GM23338 (cell line): ENCODE data around the gene JMJD1C. TPM values are rescaled to one million over a fixed set of nuclear protein-coding genes. Genes with fewer than 3 reads are reported as not detected.

Experiments
- ATAC-seq: fragments of 200-7000 bp; cut with Tn5 transposase; 3 replicates; pipeline ENCODE4 v1.9.1; 2020
- DNase-seq: peaks from one replicate; pipeline ENCODE4 v3.0.0-alpha.2; 2015; ENCODE audit warnings: low spot score
- H2AFZ ChIP-seq: fragments of 200-600 bp; sonication (generic); 2 replicates; pipeline ENCODE4 v1.8.0; 2016; ENCODE audit warnings: antibody characterized with exemption, mild to moderate bottlenecking, moderate library complexity
- H3F3A ChIP-seq: fragments of 200-600 bp; sonication (generic); replicated peaks from 2 replicates; pipeline ENCODE4 v1.8.0; 2017; ENCODE audit warnings: antibody characterized with exemption, mixed run types, low read depth
- H3K27ac ChIP-seq: fragments of 200-600 bp; sonication (generic); 2 replicates; pipeline ENCODE4 v1.6.1; 2016; ENCODE audit warnings: low read depth
- H3K27me3 ChIP-seq: fragments of 200-600 bp; sonication (generic); 2 replicates; pipeline ENCODE4 v1.8.0; 2016; ENCODE audit warnings: mild to moderate bottlenecking, mixed run types, moderate library complexity; ENCODE audit not compliant: insufficient read depth
- H3K36me3 ChIP-seq: fragments of 200-600 bp; sonication (generic); 2 replicates; pipeline ENCODE4 v1.8.0; 2016; ENCODE audit warnings: mild to moderate bottlenecking; ENCODE audit not compliant: insufficient read depth
- H3K4me1 ChIP-seq: fragments of 200-600 bp; sonication (generic); 2 replicates; pipeline ENCODE4 v1.8.0; 2016; ENCODE audit warnings: mild to moderate bottlenecking, moderate library complexity; ENCODE audit not compliant: insufficient read depth
- H3K4me2 ChIP-seq: fragments of 200-600 bp; sonication (generic); 2 replicates; pipeline ENCODE4 v1.7.1; 2017; ENCODE audit warnings: mixed run types
- H3K4me3 ChIP-seq: fragments of 200-600 bp; sonication (generic); 2 replicates; pipeline ENCODE4 v1.6.1; 2016; ENCODE audit warnings: mixed run types
- H3K79me2 ChIP-seq: fragments of 200-600 bp; sonication (generic); replicated peaks from 2 replicates; pipeline ENCODE4 v1.8.0; 2017; ENCODE audit warnings: mild to moderate bottlenecking; ENCODE audit not compliant: insufficient read depth
- H3K9me2 ChIP-seq: fragments of 200-600 bp; sonication (generic); 2 replicates; pipeline ENCODE4 v1.8.0; 2017; ENCODE audit not compliant: insufficient read depth
- H4K20me1 ChIP-seq: fragments of 200-600 bp; sonication (generic); replicated peaks from 2 replicates; pipeline ENCODE4 v1.8.0; 2017; ENCODE audit warnings: mild to moderate bottlenecking; ENCODE audit not compliant: insufficient read depth
- H3K27ac Mint-ChIP-seq: 2 replicates; pipeline ENCODE4 v1.8.0; 2020; ENCODE audit warnings: inconsistent platforms, mild to moderate bottlenecking, moderate library complexity, mixed read lengths
- H3K27me3 Mint-ChIP-seq: 3 replicates; pipeline ENCODE4 v1.8.0; 2022; ENCODE audit warnings: low read depth, mild to moderate bottlenecking, moderate library complexity, mixed read lengths, inconsistent platforms; ENCODE audit not compliant: insufficient read depth, poor library complexity
- H3K36me3 Mint-ChIP-seq: 3 replicates; pipeline ENCODE4 v1.8.0; 2021; ENCODE audit warnings: low read depth, mild to moderate bottlenecking, inconsistent platforms, moderate library complexity, mixed read lengths
- H3K4me1 Mint-ChIP-seq: 3 replicates; pipeline ENCODE4 v1.8.0; 2020; ENCODE audit warnings: mild to moderate bottlenecking, inconsistent platforms, mixed read lengths
- H3K4me3 Mint-ChIP-seq: 3 replicates; pipeline ENCODE4 v1.8.0; 2021; ENCODE audit warnings: moderate library complexity, mild to moderate bottlenecking, inconsistent platforms, mixed read lengths
- H3K9me3 Mint-ChIP-seq: 3 replicates; pipeline ENCODE4 v1.8.0; 2020; ENCODE audit warnings: moderate library complexity, mild to moderate bottlenecking, inconsistent platforms, mixed read lengths
- CREB1 ChIP-seq: fragments of 250-450 bp; sonication (Bioruptor Pico); IDR thresholded peaks from 2 replicates; pipeline ENCODE4 v1.5.0; 2020; ENCODE audit warnings: low read depth, mild to moderate bottlenecking, moderate library complexity
- ETS1 ChIP-seq: IDR thresholded peaks from 2 replicates; pipeline ENCODE4 v1.6.1; 2016; ENCODE audit warnings: antibody characterized with exemption
- EZH2 ChIP-seq: fragments of 200-600 bp; sonication (generic); IDR thresholded peaks from one replicate; pipeline ENCODE4 v1.8.0; 2017; ENCODE audit warnings: antibody characterized with exemption, mild to moderate bottlenecking, low read depth; ENCODE audit not compliant: unreplicated experiment
- EZH2phosphoT487 ChIP-seq: fragments of 200-600 bp; sonication (generic); IDR thresholded peaks from one replicate; pipeline ENCODE4 v1.8.1; 2018; ENCODE audit warnings: antibody characterized with exemption; ENCODE audit not compliant: unreplicated experiment
- JUNB ChIP-seq: IDR thresholded peaks from one replicate; pipeline ENCODE4 v1.6.1; 2016; ENCODE audit warnings: antibody characterized with exemption; ENCODE audit not compliant: unreplicated experiment
- NANOG ChIP-seq: IDR thresholded peaks from 2 replicates; pipeline ENCODE4 v1.6.1; 2016; ENCODE audit warnings: antibody characterized with exemption, borderline replicate concordance
- POLR2AphosphoS5 ChIP-seq: IDR thresholded peaks from 2 replicates; pipeline ENCODE4 v1.6.1; 2016; ENCODE audit warnings: antibody characterized with exemption, low read depth
- REST ChIP-seq: IDR thresholded peaks from one replicate; pipeline ENCODE4 v1.6.1; 2018; ENCODE audit warnings: antibody characterized with exemption; ENCODE audit not compliant: unreplicated experiment
- STAT1 ChIP-seq: IDR thresholded peaks from one replicate; pipeline ENCODE4 v1.6.1; 2016; ENCODE audit warnings: antibody characterized with exemption; ENCODE audit not compliant: unreplicated experiment
- ZNF114 ChIP-seq: fragments of 250-450 bp; sonication (Bioruptor Pico); IDR thresholded peaks from 2 replicates; pipeline ENCODE4 v1.5.0; 2020; ENCODE audit warnings: mild to moderate bottlenecking, moderate library complexity
- ZNF331 ChIP-seq: fragments of 250-450 bp; sonication (Bioruptor Pico); IDR thresholded peaks from 2 replicates; pipeline ENCODE4 v1.5.0; 2020; ENCODE audit warnings: low read depth, mild to moderate bottlenecking, moderate library complexity
- ZNF462 ChIP-seq: fragments of 250-450 bp; sonication (Bioruptor Pico); IDR thresholded peaks from 2 replicates; pipeline ENCODE4 v1.5.0; 2020; ENCODE audit warnings: mild to moderate bottlenecking, moderate library complexity
- polyA plus RNA-seq: library from polyadenylated mRNA; unstranded; fragments of >200 nt; fragmentation: Nextera tagmentation; extraction: Ambion mirVana; gene quantifications from 2 replicates; pipeline ENCODE4 v1.2.1, GENCODE V29; 2016
- total RNA-seq: library from RNA; depleted of rRNA; stranded (reverse); fragments of >200 nt; shearing (Covaris generic); gene quantifications from 2 replicates; pipeline ENCODE4 v1.2.3, GENCODE V29; 2014
- TF ChIP-seq, protein P1 (sequence below), 2 experiments: fragments of 200-600 bp in 1 of 2; sonication (generic) in 1 of 2; conservative IDR thresholded peaks; 2 replicates each; pipeline versions ENCODE4 v1.5.1 to v1.6.1; 2016 to 2017; ENCODE audit warnings: antibody characterized with exemption in 2 of 2, low read depth in 2 of 2, mild to moderate bottlenecking in 2 of 2, moderate library complexity in 1 of 2

The JMJD1C gene
- total and polyA plus RNA-seq, 2 experiments from 2014 or later = 333 to 435 TPM

DNA sequence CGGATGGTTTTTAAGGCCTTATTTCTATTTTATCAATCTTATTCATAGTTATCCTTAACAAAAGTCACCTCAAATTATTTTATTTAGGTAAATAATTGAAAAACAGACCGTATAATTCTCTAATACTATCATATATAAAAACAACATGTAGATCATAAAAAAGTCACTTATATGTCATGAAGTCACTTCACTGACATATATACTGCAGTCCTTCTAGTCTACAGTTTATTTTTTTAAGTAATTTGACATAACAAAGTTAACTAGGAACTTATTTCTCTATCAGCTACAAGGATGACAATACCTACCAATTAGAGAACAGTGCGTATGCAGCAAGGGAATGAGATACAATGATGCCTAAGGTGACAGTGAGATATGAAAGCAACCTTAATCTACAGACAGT lies 26.2 kb downstream of the JMJD1C start:
- Histone ChIP-seq H3K27me3 (no peaks in the 10 kb centered on the region), H4K20me1 (0 out of 2 replicates have a peak, but pooled peaks cover 8% of the 10 kb centered on the region), H3F3A (no peaks in the 10 kb centered on the region), H3K4me1 (peaks cover 57% of the 10 kb centered on the region), H3K36me3 (no peaks in the 10 kb centered on the region), H2AFZ (no peak overlapping the region), H3K4me3 (no peak overlapping the region), H3K79me2 (peaks cover 97% of the 10 kb centered on the region), H3K9me2 (no peaks in the 10 kb centered on the region), H3K27ac (no peak overlapping the region), H3K4me2 (no peak overlapping the region)
- ATAC-seq = no peak
- no peak overlapping the region for H3K27ac Mint-ChIP-seq
- TF ChIP-seq ZNF331 (CRISPR knock-in tag) (no peak), ETS1 (no peak), CREB1 (CRISPR knock-in tag) (no peak), POLR2AphosphoS5 (no peak), REST (no peak), EZH2 (no peak), ZNF114 (CRISPR knock-in tag) (no peak), ZNF462 (CRISPR knock-in tag) (no peak), STAT1 (no peak), EZH2phosphoT487 (no peak), NANOG (no peak), JUNB (no peak)
- TF ChIP-seq, protein P1, sequence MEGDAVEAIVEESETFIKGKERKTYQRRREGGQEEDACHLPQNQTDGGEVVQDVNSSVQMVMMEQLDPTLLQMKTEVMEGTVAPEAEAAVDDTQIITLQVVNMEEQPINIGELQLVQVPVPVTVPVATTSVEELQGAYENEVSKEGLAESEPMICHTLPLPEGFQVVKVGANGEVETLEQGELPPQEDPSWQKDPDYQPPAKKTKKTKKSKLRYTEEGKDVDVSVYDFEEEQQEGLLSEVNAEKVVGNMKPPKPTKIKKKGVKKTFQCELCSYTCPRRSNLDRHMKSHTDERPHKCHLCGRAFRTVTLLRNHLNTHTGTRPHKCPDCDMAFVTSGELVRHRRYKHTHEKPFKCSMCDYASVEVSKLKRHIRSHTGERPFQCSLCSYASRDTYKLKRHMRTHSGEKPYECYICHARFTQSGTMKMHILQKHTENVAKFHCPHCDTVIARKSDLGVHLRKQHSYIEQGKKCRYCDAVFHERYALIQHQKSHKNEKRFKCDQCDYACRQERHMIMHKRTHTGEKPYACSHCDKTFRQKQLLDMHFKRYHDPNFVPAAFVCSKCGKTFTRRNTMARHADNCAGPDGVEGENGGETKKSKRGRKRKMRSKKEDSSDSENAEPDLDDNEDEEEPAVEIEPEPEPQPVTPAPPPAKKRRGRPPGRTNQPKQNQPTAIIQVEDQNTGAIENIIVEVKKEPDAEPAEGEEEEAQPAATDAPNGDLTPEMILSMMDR (conservative IDR thresholded peaks at IDR 0.05; ENCODE audit: low read depth in 2 of 2) = no peak
- H3K27me3 Mint-ChIP-seq = no peaks in the 10 kb centered on the region
- H3K36me3 Mint-ChIP-seq = no peaks in the 10 kb centered on the region
- H3K4me3 Mint-ChIP-seq = no peak overlapping the region
- no peaks in the 10 kb centered on the region for H3K9me3 Mint-ChIP-seq
- peaks cover 18% of the 10 kb centered on the region for H3K4me1 Mint-ChIP-seq
- DNase-seq = no peak
